HL-60 (cell line): ENCODE data around the gene KIF23.

Source experiments
- POLR2AphosphoS5 ChIP-seq: IDR thresholded peaks from 2 replicates; pipeline ENCODE4 v1.6.1; 2012; ENCODE audit warnings: low read depth
- TF ChIP-seq, protein P1 (sequence below): IDR thresholded peaks from one replicate; pipeline ENCODE4 v1.5.1; 2011; ENCODE audit warnings: low read length, control low read depth, inconsistent platforms; ENCODE audit not compliant: insufficient read depth
- TF ChIP-seq, protein P2 (sequence below): IDR thresholded peaks from 2 replicates; pipeline ENCODE4 v1.6.1; 2012; ENCODE audit warnings: low read depth; ENCODE audit not compliant: insufficient replicate concordance

DNA sequence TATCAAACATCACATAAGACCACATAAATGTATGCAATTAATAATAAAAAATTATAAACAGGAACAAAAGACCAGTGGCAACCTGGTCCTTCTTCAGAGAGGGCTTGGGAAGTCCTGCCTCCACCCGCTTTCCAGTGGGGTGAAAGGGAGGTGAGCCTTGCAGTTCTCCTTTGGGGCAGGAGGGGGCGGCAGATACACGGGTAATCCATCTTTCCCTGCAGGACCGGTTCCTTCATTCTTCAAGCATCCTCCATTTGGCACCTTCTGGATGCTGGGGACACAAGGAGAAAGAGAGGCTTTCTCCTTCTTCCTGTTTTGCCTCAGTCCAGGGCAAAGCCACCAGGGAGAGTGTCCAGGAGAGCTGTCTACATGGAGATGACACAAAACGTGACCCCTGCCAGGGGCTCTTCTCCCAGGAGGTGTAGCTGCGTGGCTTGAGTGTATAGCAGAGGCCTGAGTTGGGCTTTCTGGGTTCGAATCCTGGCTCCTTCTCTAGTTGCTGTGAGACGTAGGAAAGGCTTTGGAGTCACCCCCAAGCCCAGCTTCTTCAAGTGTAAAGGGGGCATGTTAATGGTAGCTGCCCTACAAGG lies 61.7 kb downstream of the KIF23 start:
- TF ChIP-seq, protein P1, sequence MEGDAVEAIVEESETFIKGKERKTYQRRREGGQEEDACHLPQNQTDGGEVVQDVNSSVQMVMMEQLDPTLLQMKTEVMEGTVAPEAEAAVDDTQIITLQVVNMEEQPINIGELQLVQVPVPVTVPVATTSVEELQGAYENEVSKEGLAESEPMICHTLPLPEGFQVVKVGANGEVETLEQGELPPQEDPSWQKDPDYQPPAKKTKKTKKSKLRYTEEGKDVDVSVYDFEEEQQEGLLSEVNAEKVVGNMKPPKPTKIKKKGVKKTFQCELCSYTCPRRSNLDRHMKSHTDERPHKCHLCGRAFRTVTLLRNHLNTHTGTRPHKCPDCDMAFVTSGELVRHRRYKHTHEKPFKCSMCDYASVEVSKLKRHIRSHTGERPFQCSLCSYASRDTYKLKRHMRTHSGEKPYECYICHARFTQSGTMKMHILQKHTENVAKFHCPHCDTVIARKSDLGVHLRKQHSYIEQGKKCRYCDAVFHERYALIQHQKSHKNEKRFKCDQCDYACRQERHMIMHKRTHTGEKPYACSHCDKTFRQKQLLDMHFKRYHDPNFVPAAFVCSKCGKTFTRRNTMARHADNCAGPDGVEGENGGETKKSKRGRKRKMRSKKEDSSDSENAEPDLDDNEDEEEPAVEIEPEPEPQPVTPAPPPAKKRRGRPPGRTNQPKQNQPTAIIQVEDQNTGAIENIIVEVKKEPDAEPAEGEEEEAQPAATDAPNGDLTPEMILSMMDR, result peak; percentile 98
- TF ChIP-seq POLR2AphosphoS5, result no peak
- TF ChIP-seq, protein P2, sequence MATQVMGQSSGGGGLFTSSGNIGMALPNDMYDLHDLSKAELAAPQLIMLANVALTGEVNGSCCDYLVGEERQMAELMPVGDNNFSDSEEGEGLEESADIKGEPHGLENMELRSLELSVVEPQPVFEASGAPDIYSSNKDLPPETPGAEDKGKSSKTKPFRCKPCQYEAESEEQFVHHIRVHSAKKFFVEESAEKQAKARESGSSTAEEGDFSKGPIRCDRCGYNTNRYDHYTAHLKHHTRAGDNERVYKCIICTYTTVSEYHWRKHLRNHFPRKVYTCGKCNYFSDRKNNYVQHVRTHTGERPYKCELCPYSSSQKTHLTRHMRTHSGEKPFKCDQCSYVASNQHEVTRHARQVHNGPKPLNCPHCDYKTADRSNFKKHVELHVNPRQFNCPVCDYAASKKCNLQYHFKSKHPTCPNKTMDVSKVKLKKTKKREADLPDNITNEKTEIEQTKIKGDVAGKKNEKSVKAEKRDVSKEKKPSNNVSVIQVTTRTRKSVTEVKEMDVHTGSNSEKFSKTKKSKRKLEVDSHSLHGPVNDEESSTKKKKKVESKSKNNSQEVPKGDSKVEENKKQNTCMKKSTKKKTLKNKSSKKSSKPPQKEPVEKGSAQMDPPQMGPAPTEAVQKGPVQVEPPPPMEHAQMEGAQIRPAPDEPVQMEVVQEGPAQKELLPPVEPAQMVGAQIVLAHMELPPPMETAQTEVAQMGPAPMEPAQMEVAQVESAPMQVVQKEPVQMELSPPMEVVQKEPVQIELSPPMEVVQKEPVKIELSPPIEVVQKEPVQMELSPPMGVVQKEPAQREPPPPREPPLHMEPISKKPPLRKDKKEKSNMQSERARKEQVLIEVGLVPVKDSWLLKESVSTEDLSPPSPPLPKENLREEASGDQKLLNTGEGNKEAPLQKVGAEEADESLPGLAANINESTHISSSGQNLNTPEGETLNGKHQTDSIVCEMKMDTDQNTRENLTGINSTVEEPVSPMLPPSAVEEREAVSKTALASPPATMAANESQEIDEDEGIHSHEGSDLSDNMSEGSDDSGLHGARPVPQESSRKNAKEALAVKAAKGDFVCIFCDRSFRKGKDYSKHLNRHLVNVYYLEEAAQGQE, result no peak
